Measurements from ENCODE around the gene FEN1. TPM values are rescaled to one million over a fixed set of nuclear protein-coding genes. Genes with fewer than 3 reads are reported as not detected.
A peak's percentile ranks its signal among the peaks of the same experiment; 100 is the strongest.

The FEN1 gene
- total and polyA plus RNA-seq, 4 donors = 4.5 to 46.5 (median 9.5) TPM

- Histone ChIP-seq H3K27ac (ENCODE audit: low read depth in 1 of 2, low read length in 2 of 2) (no peak overlapping the region), H3K9ac (ENCODE audit: low read depth in 1 of 2, low read length in 2 of 2) (no peak overlapping the region), H3K4me3 (ENCODE audit: low read depth in 1 of 3, low read length in 3 of 3) (no peak overlapping the region), H3K36me3 (ENCODE audit: control insufficient read depth in 4 of 4, insufficient read depth in 3 of 4, low read depth in 1 of 4, low read length in 3 of 4) (peaks cover 15 to 69% (median 32%) of the 10 kb centered on the region in 4 donors), H3K4me1 (ENCODE audit: control insufficient read depth in 4 of 4, insufficient read depth in 4 of 4, low read length in 3 of 4) (peaks cover 0 to 8% (median 7%) of the 10 kb centered on the region in 4 donors), H3K27me3 (ENCODE audit: control insufficient read depth in 4 of 4, insufficient read depth in 4 of 4, low read length in 3 of 4) (no peaks in the 10 kb centered on the region), H3K9me3 (ENCODE audit: control insufficient read depth in 4 of 4, low read length in 3 of 4) (no peaks in the 10 kb centered on the region)
- no peak for TF ChIP-seq HNF4A (conservative IDR thresholded peaks at IDR 0.05)
- no peak for TF ChIP-seq FOXA1 (IDR thresholded peaks at IDR 0.05)
- peak; percentile 50 to 72 for TF ChIP-seq RAD21 (IDR thresholded peaks at IDR 0.05)
- peak; percentile 24 for TF ChIP-seq CTCF (IDR thresholded peaks at IDR 0.05; ENCODE audit: low read depth, low read length, missing input control)
- WGBS = 64% methylated on average over 9 of the region's 9 CpGs
- no peak for DNase-seq (ENCODE audit: low spot score)
Measured at GRCh38 chr11:61787928-61788491, 4.7 kb upstream of the FEN1 start.

GRCh38 chr11:61791737-61792309 lies 888 bp upstream of the FEN1 start:
- peak; percentile 65 for DNase-seq (ENCODE audit: low spot score)

DNA sequence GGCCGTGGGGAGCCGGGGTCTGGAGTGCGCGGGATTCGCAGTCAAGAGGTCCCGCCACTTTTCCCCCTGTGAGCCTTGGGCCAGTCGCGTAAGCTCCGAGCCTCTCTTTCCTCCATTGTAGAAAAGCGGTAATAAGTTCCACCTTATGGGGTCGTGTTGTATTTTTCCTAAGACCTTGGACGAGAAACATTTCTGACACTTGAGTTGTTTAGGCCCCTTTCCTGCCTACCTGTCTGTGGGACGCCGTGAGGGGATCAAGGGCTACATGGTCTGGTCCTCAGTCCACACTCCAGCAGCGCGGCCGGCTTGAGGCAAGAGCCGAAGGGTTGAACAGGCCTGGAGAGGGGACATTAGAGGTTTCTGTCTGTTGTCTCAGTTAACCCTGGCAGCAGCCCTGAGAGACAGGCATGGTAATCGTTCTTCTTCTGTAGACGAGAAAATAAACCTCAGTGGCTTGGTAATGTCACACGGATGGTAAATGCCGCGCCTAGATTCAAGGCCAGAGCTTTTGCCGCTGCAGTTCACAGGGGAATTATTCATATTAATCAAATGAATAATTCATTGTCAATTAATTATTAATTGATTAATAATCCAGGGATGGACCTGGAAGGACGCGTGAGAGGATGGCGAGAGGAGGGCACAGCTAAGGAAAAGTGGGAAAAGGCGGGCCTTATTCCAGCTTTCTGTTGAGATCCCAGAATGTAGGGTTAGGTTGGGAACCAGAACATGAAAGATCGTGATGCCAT lies 545 bp downstream of the FEN1 start:
- peak overlapping the region; percentile 71 to 98 (median 91) for H3K4me3 ChIP-seq (ENCODE audit: low read depth in 1 of 3, low read length in 3 of 3)
- H3K9me3 ChIP-seq (ENCODE audit: control insufficient read depth in 4 of 4, low read length in 3 of 4) = no peaks in the 10 kb centered on the region
- H3K27me3 ChIP-seq (ENCODE audit: control insufficient read depth in 4 of 4, insufficient read depth in 4 of 4, low read length in 3 of 4) = no peaks in the 10 kb centered on the region
- 4% methylated on average over 29 of the region's 29 CpGs for WGBS
- peaks cover 0 to 25% (median 20%) of the 10 kb centered on the region in 4 donors for H3K4me1 ChIP-seq (ENCODE audit: control insufficient read depth in 4 of 4, insufficient read depth in 4 of 4, low read length in 3 of 4)
- peak overlapping the region; percentile 47 to 99 for H3K9ac ChIP-seq (ENCODE audit: low read depth in 1 of 2, low read length in 2 of 2)
- no peak for DNase-seq (ENCODE audit: low spot score)
- H3K36me3 ChIP-seq (ENCODE audit: control insufficient read depth in 4 of 4, insufficient read depth in 3 of 4, low read depth in 1 of 4, low read length in 3 of 4) = peaks cover 9 to 19% (median 14%) of the 10 kb centered on the region in 4 donors
- peak overlapping the region in 1 of 2 donors; percentile 93 for H3K27ac ChIP-seq (ENCODE audit: low read depth in 1 of 2, low read length in 2 of 2)
- no peak for TF ChIP-seq EGR1 (IDR thresholded peaks at IDR 0.05; ENCODE audit: low read depth in 2 of 2)
- no peak for TF ChIP-seq NR2F2 (IDR thresholded peaks at IDR 0.05)
- TF ChIP-seq, protein P1, sequence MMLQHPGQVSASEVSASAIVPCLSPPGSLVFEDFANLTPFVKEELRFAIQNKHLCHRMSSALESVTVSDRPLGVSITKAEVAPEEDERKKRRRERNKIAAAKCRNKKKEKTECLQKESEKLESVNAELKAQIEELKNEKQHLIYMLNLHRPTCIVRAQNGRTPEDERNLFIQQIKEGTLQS (IDR thresholded peaks at IDR 0.05) = no peak
- no peak for TF ChIP-seq HNF4A (conservative IDR thresholded peaks at IDR 0.05)
- TF ChIP-seq, protein P2, sequence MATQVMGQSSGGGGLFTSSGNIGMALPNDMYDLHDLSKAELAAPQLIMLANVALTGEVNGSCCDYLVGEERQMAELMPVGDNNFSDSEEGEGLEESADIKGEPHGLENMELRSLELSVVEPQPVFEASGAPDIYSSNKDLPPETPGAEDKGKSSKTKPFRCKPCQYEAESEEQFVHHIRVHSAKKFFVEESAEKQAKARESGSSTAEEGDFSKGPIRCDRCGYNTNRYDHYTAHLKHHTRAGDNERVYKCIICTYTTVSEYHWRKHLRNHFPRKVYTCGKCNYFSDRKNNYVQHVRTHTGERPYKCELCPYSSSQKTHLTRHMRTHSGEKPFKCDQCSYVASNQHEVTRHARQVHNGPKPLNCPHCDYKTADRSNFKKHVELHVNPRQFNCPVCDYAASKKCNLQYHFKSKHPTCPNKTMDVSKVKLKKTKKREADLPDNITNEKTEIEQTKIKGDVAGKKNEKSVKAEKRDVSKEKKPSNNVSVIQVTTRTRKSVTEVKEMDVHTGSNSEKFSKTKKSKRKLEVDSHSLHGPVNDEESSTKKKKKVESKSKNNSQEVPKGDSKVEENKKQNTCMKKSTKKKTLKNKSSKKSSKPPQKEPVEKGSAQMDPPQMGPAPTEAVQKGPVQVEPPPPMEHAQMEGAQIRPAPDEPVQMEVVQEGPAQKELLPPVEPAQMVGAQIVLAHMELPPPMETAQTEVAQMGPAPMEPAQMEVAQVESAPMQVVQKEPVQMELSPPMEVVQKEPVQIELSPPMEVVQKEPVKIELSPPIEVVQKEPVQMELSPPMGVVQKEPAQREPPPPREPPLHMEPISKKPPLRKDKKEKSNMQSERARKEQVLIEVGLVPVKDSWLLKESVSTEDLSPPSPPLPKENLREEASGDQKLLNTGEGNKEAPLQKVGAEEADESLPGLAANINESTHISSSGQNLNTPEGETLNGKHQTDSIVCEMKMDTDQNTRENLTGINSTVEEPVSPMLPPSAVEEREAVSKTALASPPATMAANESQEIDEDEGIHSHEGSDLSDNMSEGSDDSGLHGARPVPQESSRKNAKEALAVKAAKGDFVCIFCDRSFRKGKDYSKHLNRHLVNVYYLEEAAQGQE (IDR thresholded peaks at IDR 0.05) = no peak
- no peak for TF ChIP-seq CTCF (IDR thresholded peaks at IDR 0.05; ENCODE audit: low read depth, low read length, missing input control)
- no peak for TF ChIP-seq FOXA1 (IDR thresholded peaks at IDR 0.05)
- no peak for TF ChIP-seq RAD21 (IDR thresholded peaks at IDR 0.05)

More at GRCh38 chr11:61791737-61792309, 888 bp upstream of the FEN1 start:
- Histone ChIP-seq H3K4me3 (ENCODE audit: low read depth in 1 of 3, low read length in 3 of 3) (peak overlapping the region; percentile 71 to 98 (median 91)), H3K36me3 (ENCODE audit: control insufficient read depth in 4 of 4, insufficient read depth in 3 of 4, low read depth in 1 of 4, low read length in 3 of 4) (peaks cover 10 to 33% (median 20%) of the 10 kb centered on the region in 4 donors), H3K4me1 (ENCODE audit: control insufficient read depth in 4 of 4, insufficient read depth in 4 of 4, low read length in 3 of 4) (peaks cover 0 to 16% (median 15%) of the 10 kb centered on the region in 4 donors), H3K9me3 (ENCODE audit: control insufficient read depth in 4 of 4, low read length in 3 of 4) (no peaks in the 10 kb centered on the region), H3K27ac (ENCODE audit: low read depth in 1 of 2, low read length in 2 of 2) (peak overlapping the region; percentile 93 to 98), H3K9ac (ENCODE audit: low read depth in 1 of 2, low read length in 2 of 2) (peak overlapping the region; percentile 96 to 99), H3K27me3 (ENCODE audit: control insufficient read depth in 4 of 4, insufficient read depth in 4 of 4, low read length in 3 of 4) (no peaks in the 10 kb centered on the region)
- TF ChIP-seq CTCF (IDR thresholded peaks at IDR 0.05; ENCODE audit: low read depth, low read length, missing input control) (no peak), YY1 (IDR thresholded peaks at IDR 0.05) (no peak), RAD21 (IDR thresholded peaks at IDR 0.05) (no peak), EGR1 (IDR thresholded peaks at IDR 0.05; ENCODE audit: low read depth in 2 of 2) (no peak), FOXA2 (IDR thresholded peaks at IDR 0.05) (no peak)
- WGBS = 4% methylated on average over 14 of the region's 14 CpGs

Data from liver (tissue), 9 donors.